ENCODE data around the gene NEK3.

DNA sequence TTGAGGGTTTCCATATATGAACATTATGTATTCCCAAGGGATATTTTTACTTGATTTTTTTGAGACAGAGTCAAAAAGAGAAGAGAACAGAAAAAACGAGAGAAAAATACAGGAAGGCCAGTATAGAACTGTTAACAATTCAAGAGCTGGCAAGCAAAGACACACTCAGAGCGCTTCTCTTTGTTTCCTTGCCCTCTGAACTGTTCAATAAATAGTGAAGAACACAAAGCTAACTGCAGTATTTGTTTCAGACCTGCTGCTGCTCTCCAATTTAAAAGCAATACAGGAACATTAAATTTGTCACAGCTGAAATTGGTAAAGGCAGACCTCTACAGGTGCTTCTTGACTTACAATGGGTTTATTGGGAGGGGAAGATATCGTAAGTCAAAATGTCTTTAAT is 14.0 kb upstream of the NEK3 start:
- TF ChIP-seq, protein P1, sequence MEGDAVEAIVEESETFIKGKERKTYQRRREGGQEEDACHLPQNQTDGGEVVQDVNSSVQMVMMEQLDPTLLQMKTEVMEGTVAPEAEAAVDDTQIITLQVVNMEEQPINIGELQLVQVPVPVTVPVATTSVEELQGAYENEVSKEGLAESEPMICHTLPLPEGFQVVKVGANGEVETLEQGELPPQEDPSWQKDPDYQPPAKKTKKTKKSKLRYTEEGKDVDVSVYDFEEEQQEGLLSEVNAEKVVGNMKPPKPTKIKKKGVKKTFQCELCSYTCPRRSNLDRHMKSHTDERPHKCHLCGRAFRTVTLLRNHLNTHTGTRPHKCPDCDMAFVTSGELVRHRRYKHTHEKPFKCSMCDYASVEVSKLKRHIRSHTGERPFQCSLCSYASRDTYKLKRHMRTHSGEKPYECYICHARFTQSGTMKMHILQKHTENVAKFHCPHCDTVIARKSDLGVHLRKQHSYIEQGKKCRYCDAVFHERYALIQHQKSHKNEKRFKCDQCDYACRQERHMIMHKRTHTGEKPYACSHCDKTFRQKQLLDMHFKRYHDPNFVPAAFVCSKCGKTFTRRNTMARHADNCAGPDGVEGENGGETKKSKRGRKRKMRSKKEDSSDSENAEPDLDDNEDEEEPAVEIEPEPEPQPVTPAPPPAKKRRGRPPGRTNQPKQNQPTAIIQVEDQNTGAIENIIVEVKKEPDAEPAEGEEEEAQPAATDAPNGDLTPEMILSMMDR (IDR thresholded peaks at IDR 0.05) = no peak
- TF ChIP-seq POLR2AphosphoS5 (IDR thresholded peaks at IDR 0.05) = no peak
- TF ChIP-seq POLR2A (IDR thresholded peaks at IDR 0.05) = no peak
